ENCODE measurements around the gene UBE2R2.
A peak's percentile ranks its signal among the peaks of the same experiment; 100 is the strongest.

The UBE2R2 gene

GRCh38 chr9:33884856-33885701, 68.1 kb downstream of the UBE2R2 start:
- peak; percentile 20 for DNase-seq (ENCODE audit: low read depth)

DNA sequence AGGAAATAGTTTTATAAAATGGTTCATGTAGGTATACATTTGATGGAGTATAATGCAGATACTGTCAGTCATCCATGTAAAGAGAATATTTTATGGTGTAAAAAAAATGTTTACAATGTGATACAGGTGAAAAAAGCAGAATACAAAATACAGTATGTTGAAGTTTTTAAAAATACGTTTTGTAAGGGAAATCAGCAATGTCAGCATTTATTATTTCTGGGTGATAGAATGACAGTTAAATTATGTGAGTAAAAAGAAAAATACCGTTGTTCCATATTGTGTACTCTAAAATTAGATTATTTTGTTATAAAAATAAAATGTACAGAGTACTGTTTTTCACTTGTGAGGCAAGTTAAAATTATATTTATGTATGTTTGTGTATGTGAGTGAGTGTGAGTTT, 69.0 kb downstream of the UBE2R2 start:
- DNase-seq (ENCODE audit: low read depth): no peak

DNA sequence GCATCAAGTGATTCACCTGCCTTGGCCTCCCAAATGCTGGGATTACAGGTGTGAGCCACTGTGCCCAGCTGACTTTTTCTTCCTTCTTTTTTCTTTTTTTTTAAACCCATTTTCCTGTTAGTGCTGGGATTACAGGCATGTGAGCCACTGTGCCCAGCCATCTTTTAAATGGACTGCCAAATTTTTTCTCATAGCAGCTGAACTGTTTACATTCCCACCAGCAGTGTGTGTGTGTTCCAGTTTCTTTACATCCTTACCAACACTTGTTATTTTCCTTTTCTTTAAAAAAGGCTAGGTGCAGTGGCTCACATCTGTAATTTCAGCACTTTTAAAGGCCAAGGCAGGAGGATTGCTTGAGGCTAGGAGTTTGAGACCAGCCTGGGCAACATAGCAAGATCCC, 76.9 kb downstream of the UBE2R2 start:
- no peak for DNase-seq (ENCODE audit: low read depth)

GRCh38 chr9:33894316-33894715, 77.4 kb downstream of the UBE2R2 start:
- no peak for DNase-seq (ENCODE audit: low read depth)

GRCh38 chr9:33903157-33903780, 86.3 kb downstream of the UBE2R2 start:
- no peak for DNase-seq (ENCODE audit: low read depth)

GRCh38 chr9:33905137-33905536, 88.2 kb downstream of the UBE2R2 start:
- no peak for DNase-seq (ENCODE audit: low read depth)

- DNase-seq (ENCODE audit: low read depth): no peak
These were observed 89.8 kb downstream of the UBE2R2 start for GRCh38 chr9:33906769-33907168.

DNA sequence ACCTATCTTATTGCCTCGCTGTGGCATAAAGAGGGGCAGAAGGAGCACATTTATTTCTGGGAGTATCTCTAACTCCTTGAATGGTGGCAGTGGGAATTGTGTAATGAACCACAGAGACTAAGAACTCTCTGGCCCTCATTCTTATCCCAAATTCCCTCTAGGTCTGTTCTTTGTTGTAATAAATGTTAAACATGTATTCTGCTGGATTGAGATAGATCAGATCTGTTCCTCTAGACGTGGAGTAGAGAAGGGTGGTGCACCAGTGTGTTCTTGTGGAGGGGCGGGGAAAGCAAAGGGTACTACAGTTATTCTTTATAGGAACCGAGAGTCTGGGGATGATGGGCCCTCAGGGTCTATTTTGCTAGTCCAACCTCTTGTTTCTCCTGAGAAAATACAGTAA, 90.4 kb downstream of the UBE2R2 start:
- no peak for DNase-seq (ENCODE audit: low read depth)

GRCh38 chr9:33908114-33908513, 91.2 kb downstream of the UBE2R2 start:
- no peak for DNase-seq (ENCODE audit: low read depth)

- DNase-seq (ENCODE audit: low read depth): no peak
These were observed 91.8 kb downstream of the UBE2R2 start for GRCh38 chr9:33908749-33909148.

GRCh38 chr9:33913541-33913940, 96.6 kb downstream of the UBE2R2 start:
- DNase-seq (ENCODE audit: low read depth): no peak

- no peak for DNase-seq (ENCODE audit: low read depth)
These were observed 98.1 kb downstream of the UBE2R2 start for GRCh38 chr9:33914887-33915628.

- DNase-seq (ENCODE audit: low read depth): no peak
These were observed 100.1 kb downstream of the UBE2R2 start for GRCh38 chr9:33917036-33917435.

GRCh38 chr9:33919276-33919897, 102.4 kb downstream of the UBE2R2 start:
- DNase-seq (ENCODE audit: low read depth): no peak

DNA sequence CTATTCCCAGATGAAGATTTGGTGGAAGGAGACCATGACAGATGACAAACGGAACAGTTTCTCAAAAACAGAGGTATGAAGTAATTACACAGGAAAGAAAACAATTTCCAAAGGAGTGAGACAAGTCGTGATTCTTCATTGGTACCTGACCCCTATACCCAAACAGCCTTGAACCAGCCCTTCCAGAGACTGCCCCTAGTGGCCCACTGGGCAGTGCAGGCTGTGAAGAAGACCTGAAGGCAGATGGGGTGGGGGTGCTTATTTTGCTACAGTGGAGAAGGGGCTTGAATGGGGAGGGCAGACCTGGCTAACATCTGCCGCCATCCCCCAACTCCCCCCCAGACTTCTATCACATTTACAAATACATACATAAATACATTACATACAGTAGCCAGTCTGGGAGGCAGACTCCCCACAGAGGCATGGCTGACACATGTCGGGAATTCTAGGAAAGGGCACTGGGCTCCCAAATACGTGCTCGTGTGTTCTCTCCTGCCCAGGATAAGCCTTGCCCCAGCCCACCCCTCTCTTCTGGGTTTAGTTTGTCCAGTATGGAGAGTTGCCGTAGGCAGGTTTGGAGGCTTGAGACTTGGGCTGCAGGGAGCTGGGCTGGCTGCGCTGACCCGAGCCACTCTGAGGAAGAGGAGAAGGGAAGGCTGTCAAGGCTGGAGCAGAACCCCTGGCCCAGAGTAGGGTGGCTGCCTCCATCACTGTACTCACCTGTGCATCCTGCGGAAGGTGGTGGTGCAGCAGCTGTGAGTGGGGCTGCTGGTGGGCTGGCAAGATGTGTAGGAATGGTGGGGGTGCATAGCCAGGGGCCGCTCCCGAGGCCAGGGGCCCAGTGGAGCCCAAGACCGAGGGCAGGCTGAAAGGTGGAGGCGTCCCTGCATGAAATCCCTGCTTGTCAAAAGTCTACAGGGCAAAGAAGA, 105.3 kb downstream of the UBE2R2 start:
- DNase-seq (ENCODE audit: low read depth): no peak

- DNase-seq (ENCODE audit: low read depth): no peak
These were observed 106.1 kb downstream of the UBE2R2 start for GRCh38 chr9:33923079-33923478.

DNA sequence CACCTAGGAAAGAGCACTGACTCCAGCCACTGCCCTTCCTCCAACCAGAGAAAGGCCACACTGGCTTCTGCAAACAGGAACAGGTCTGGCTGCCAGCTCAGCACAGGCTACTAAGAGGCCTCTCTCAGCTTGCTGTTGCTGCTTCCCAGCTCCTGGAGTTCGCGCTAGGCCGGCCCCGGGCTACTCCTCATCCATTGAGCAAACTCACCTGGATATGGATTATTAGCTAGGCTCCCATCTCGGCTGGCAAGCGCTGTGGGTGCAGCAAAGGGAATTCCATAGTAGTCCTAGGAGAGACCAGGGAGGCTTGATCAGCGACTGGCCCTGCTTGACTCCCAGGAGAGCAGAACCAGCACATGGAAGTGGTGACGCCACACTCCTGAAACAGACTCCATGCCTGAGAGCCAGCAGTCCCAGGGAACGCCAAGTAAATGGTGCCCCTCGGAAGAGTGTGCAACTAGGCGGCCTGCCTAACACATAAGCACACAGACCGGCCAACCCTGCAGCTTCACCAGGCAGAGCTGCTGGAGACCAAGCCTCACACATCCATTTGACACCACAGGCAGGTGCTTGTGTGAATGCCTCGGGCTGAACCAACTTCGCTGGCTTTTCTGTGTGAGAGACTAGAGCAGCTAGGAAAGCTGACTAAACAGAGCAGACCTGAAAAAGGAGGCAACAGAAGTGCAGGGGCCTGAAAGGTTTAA, 107.2 kb downstream of the UBE2R2 start:
- no peak for DNase-seq (ENCODE audit: low read depth)

- DNase-seq (ENCODE audit: low read depth): peak; percentile 44
These were observed 108.2 kb downstream of the UBE2R2 start for GRCh38 chr9:33924978-33925797.

DNA sequence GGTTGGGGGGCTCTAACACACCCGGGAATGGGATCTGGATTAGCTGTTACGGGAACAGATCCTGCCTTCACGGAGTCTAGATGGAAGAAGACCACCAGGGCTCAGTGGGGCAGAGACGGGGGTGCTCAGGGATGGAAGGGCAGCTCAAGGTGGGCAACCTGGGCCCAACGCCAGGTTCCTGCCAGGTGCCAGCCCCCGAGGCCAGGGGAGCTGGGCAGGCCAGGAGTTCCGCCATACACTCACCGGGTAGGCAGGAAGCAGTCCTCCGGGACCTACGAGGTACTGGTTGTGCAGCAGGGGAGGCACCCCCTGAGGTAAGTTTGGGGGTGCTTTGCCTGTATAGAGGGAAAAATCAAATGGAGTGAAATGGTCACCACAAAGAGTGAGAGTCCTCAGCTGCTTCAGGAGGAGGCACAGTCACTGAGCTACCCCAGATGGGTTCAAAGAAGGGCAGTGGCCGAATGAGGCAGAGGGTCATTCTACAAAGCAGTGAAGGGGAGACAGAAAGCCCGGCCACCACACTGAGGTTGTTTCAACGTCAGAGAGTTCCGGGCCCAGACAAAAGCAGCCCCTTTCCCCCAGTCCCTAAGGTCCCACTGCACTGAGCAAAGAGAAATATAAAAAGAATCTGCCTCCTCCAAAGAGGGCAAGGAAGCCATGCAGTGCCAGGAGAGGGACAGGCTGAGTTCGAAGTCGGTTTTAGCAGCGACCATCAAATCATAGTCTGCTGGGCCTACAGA, 110.0 kb downstream of the UBE2R2 start:
- DNase-seq (ENCODE audit: low read depth): no peak
